Endothelial cell (in vitro differentiated cells): ENCODE data around the gene ATP2A3. TPM values are rescaled to one million over a fixed set of nuclear protein-coding genes. Genes with fewer than 3 reads are reported as not detected.
A peak's percentile ranks its signal among the peaks of the same experiment; 100 is the strongest.
"Not testable (repeated sequence)": the region's sequence is repeated elsewhere in the genome, so short reads cannot be mapped to it uniquely, and the experiment has no call there.

Source experiments
- DNase-seq: peaks from one replicate; pipeline ENCODE4 v3.0.0; 2021; ENCODE audit warnings: low spot score
- H3K27ac Mint-ChIP-seq: one replicate; pipeline ENCODE4 v1.8.0; 2021; ENCODE audit warnings: mixed read lengths, inconsistent platforms; ENCODE audit not compliant: unreplicated experiment
- H3K27me3 Mint-ChIP-seq: one replicate; pipeline ENCODE4 v1.8.0; 2021; ENCODE audit warnings: mild to moderate bottlenecking, moderate library complexity, mixed read lengths, inconsistent platforms; ENCODE audit not compliant: unreplicated experiment
- H3K36me3 Mint-ChIP-seq: one replicate; pipeline ENCODE4 v1.8.0; 2021; ENCODE audit warnings: mild to moderate bottlenecking, low read depth, mixed read lengths, inconsistent platforms; ENCODE audit not compliant: unreplicated experiment
- H3K4me1 Mint-ChIP-seq: one replicate; pipeline ENCODE4 v1.8.0; 2021; ENCODE audit warnings: mild to moderate bottlenecking, mixed read lengths, inconsistent platforms; ENCODE audit not compliant: unreplicated experiment
- H3K4me3 Mint-ChIP-seq: one replicate; pipeline ENCODE4 v1.8.0; 2021; ENCODE audit warnings: mild to moderate bottlenecking, mixed read lengths, inconsistent platforms; ENCODE audit not compliant: unreplicated experiment
- H3K9me3 Mint-ChIP-seq: one replicate; pipeline ENCODE4 v1.8.0; 2021; ENCODE audit warnings: mixed read lengths, inconsistent platforms; ENCODE audit not compliant: unreplicated experiment
- CTCF ChIP-seq: fragments of 200-600 bp; sonication (generic); IDR thresholded peaks from one replicate; pipeline ENCODE4 v1.5.0; 2021; ENCODE audit warnings: antibody characterized with exemption; ENCODE audit not compliant: unreplicated experiment
- total RNA-seq: library from RNA; stranded (reverse); fragmentation: NEBNext Ultra II Directional; extraction: Animal tissue kit (Norgen Biotek cat#: 25700); gene quantifications from one replicate; pipeline ENCODE4 v1.2.1, GENCODE V29; 2021; ENCODE audit not compliant: unreplicated experiment

The ATP2A3 gene
- total RNA-seq, 1 donor from 2014 or later: 116 TPM

GRCh38 chr17:3992370-3992769, 28.1 kb upstream of the ATP2A3 start:
- H3K9me3 Mint-ChIP-seq: no peaks in the 10 kb centered on the region
- H3K4me3 Mint-ChIP-seq: no peak overlapping the region
- no peak for TF ChIP-seq CTCF
- H3K27ac Mint-ChIP-seq: no peak overlapping the region
- H3K27me3 Mint-ChIP-seq: peaks cover under 1% of the 10 kb centered on the region
- no peak for DNase-seq
- H3K4me1 Mint-ChIP-seq: peaks cover 6% of the 10 kb centered on the region
- peaks cover 4% of the 10 kb centered on the region for H3K36me3 Mint-ChIP-seq

- H3K27me3 Mint-ChIP-seq, H3K4me3 Mint-ChIP-seq, DNase-seq, H3K4me1 Mint-ChIP-seq, H3K9me3 Mint-ChIP-seq, H3K36me3 Mint-ChIP-seq, H3K27ac Mint-ChIP-seq: not testable (repeated sequence)
Measured at GRCh38 chr17:3991699-3992098, 27.5 kb upstream of the ATP2A3 start.

- Mint-ChIP-seq H3K4me3 (no peak overlapping the region), H3K27ac (no peak overlapping the region), H3K4me1 (peaks cover 15% of the 10 kb centered on the region), H3K9me3 (no peaks in the 10 kb centered on the region), H3K27me3 (peaks cover 4% of the 10 kb centered on the region), H3K36me3 (peaks cover 4% of the 10 kb centered on the region)
- no peak for DNase-seq
- no peak for TF ChIP-seq CTCF
Measured at GRCh38 chr17:3990386-3991127, 26.3 kb upstream of the ATP2A3 start.

GRCh38 chr17:3989041-3989886, 25.0 kb upstream of the ATP2A3 start:
- Mint-ChIP-seq H3K27ac (peak overlapping the region; percentile 18), H3K27me3 (peaks cover 6% of the 10 kb centered on the region), H3K4me1 (peaks cover 20% of the 10 kb centered on the region), H3K9me3 (no peaks in the 10 kb centered on the region), H3K4me3 (no peak overlapping the region), H3K36me3 (peaks cover 4% of the 10 kb centered on the region)
- no peak for DNase-seq
- TF ChIP-seq CTCF: no peak

- Mint-ChIP-seq H3K36me3 (peaks cover 4% of the 10 kb centered on the region), H3K4me3 (no peak overlapping the region), H3K27ac (no peak overlapping the region), H3K9me3 (no peaks in the 10 kb centered on the region), H3K4me1 (peaks cover 25% of the 10 kb centered on the region), H3K27me3 (peaks cover 8% of the 10 kb centered on the region)
- DNase-seq: no peak
- no peak for TF ChIP-seq CTCF
Measured at GRCh38 chr17:3988297-3989040, 24.2 kb upstream of the ATP2A3 start.
